Measurements from ENCODE around the gene IL4I1.

IL4I1 gene

GRCh38 chr19:49908480-49909420 lies 12.1 kb upstream of the IL4I1 start:
- TF ChIP-seq CTCF (IDR thresholded peaks at IDR 0.05; ENCODE audit: low read depth, low read length, missing control alignments) = no peak
- no peak for DNase-seq (ENCODE audit: low read depth)
- no peak overlapping the region for H3K4me3 ChIP-seq (ENCODE audit: low read depth, low read length)

GRCh38 chr19:49907745-49908446 lies 11.2 kb upstream of the IL4I1 start:
- TF ChIP-seq CTCF (IDR thresholded peaks at IDR 0.05; ENCODE audit: low read depth, low read length, missing control alignments) = no peak
- no peak for DNase-seq (ENCODE audit: low read depth)

DNA sequence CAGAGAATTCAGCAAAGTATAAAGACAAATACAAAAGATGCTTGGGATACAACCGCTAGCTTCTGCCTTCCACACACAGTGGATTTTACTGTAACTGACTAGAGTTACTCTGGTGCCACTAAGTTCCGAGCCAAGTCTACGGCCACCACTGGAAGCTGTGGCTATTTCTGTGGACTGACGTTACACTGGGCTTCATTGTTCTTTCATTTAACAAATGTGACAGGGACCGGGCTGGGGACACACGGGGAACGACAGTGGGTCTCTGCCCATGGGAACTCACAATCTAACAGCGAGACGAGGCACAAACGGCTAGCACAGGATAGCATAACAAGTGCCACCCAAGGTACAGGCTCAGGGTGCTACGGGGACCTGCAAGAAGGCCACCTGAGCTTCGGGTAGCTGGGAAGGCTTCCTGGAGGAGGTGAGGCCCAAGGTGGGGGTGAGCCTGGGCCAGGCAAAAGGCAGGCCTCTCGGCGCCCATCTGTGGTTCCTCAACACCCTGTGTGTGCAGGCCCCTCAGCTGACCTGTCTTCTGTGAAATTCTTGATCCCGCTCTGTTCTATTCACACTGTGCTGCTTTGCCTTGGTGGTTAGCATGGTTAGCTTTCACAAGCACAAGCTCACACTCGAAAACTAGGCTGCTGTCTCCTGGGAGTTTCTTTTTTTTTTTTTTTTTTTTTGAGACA lies 10.3 kb upstream of the IL4I1 start:
- H3K4me3 ChIP-seq (ENCODE audit: low read depth, low read length) = peak overlapping the region; percentile 3
- DNase-seq (ENCODE audit: low read depth) = no peak
- no peak for TF ChIP-seq CTCF (IDR thresholded peaks at IDR 0.05; ENCODE audit: low read depth, low read length, missing control alignments)

More at GRCh38 chr19:49907745-49908446, 11.2 kb upstream of the IL4I1 start:
- no peak overlapping the region for H3K4me3 ChIP-seq (ENCODE audit: low read depth, low read length)

DNA sequence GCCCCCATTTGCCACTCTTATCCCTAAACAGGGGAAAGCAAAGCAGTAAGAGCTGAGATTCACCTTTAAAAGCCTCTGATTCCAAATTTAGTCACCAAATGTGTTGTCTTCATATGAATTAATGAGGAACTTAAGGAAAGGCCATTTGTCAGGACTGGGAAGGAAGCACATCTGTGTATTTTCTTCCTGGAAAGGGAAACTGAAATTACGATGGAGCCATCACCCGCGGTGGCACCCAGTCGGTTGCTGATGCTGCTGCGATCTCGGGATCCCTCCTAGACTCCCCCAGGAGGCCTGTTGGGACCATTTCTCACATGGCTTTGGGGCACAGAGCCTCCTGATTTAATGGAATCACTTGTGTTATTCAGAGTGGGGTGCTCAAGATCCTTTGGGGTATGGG lies 7.4 kb upstream of the IL4I1 start:
- no peak for TF ChIP-seq CTCF (IDR thresholded peaks at IDR 0.05; ENCODE audit: low read depth, low read length, missing control alignments)
- H3K4me3 ChIP-seq (ENCODE audit: low read depth, low read length) = peak overlapping the region; percentile 35
- DNase-seq (ENCODE audit: low read depth) = no peak

- no peak for DNase-seq (ENCODE audit: low read depth)
- no peak for TF ChIP-seq CTCF (IDR thresholded peaks at IDR 0.05; ENCODE audit: low read depth, low read length, missing control alignments)
- H3K4me3 ChIP-seq (ENCODE audit: low read depth, low read length) = peak overlapping the region; percentile 59
Observed at GRCh38 chr19:49895566-49896297, 955 bp downstream of the IL4I1 start.

GRCh38 chr19:49894879-49895565 lies 1.7 kb downstream of the IL4I1 start:
- DNase-seq (ENCODE audit: low read depth) = no peak
- H3K4me3 ChIP-seq (ENCODE audit: low read depth, low read length) = peak overlapping the region; percentile 59
- no peak for TF ChIP-seq CTCF (IDR thresholded peaks at IDR 0.05; ENCODE audit: low read depth, low read length, missing control alignments)
